Left renal cortex interstitium (tissue), 4 donors: ENCODE data around the gene MVK. TPM values are rescaled to one million over a fixed set of nuclear protein-coding genes. Genes with fewer than 3 reads are reported as not detected.

ENCODE experiments used
- DNase-seq, 4 donors: peaks; one replicate each; pipeline ENCODE4 v3.0.0-alpha.2; 2013; ENCODE audit warnings: low read depth in 4 of 4, low spot score in 2 of 4, missing footprints in 1 of 4
- polyA plus RNA-seq, 4 donors: library from polyadenylated mRNA; unstranded; fragments of 120-200 nt; gene quantifications; one replicate each; pipeline ENCODE4 v1.2.1, GENCODE V29; 2013; ENCODE audit not compliant: insufficient read length in 4 of 4

MVK gene
- polyA plus RNA-seq, 4 donors = 20.3 to 24.7 (median 22.1) TPM

DNA sequence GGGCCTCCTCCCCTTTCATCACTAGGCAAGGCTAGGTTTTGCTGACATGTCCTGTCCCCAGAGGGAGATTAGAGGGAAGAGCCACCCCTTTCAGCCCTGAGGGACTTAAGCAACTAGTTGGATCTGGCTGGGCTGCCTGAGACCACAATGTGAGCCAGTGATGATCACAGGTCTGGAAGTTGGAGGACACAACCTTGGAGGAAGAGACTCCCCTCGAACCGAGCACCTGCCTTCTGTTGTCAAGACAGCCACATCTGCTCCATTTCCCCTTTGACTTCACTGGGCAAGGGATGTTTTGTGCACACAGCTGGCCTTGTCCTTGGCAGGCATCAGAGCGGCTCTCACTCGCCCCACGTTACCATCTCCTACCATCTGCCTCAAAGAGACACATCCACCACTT lies 31.4 kb downstream of the MVK start:
- no peak for DNase-seq

DNA sequence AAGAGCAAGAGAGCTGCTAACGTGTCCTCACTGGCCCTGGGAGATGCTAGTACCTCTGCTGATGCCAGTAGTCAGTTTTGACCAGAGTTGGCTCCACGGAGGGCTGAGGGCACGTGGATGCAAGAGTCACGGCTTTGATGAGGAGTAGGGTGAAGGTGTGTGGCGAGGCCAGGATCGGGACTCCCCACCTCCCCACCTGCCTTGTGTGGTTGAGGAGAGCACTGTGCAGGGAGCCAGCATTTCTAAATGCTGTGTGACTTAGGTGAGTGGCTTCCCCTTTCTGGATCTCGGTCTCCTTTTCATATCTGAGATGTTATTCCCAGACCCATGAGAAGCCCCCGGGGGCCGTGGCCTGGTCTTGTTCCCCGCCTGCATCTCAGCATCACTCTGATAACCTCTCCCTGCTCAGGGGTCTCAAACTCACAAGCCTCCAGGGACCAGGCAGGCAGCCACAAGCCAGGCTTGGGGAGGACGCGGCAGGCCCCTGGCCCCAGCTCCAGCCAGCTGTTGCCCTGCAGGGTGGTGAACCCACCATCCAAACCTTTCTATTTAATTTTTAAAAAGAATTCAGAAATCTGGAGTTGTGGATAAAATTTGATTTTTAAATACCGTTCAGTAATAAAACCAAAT lies 32.1 kb downstream of the MVK start:
- DNase-seq = no peak

DNA sequence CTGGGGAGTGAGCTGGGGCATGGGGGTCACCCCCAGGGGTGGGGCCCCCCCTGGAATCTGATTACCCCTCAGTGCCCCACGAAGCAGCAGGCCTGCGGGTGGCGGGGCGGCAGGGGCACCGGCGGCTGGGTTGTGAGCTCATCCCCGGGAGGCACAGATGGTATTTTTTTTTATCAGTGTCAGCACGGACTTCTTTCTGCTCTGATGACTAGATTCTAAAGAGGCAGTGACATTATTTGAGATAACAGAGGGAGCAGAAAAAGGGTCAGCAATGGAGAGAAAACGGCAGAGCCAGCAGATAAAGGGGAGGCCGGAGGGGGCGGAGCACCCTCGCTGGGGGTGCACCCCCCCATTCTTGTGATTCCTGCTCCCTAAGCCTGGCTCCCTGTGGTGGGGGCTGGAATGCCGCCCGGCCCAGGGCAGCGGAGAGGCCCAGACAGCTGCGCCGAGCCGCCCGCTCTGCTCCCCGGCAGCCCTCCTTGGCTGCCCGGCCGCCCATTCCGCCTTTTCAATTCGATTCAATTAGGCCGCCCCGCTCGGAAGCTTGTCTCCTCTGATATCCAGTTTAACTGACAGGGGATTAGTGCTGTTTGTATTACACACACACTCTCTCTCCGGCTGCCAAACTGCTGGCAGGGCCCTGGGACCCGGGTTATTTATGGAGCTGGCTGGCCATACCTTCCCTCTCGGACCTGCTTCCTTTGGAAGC lies 32.9 kb downstream of the MVK start:
- no peak for DNase-seq

DNA sequence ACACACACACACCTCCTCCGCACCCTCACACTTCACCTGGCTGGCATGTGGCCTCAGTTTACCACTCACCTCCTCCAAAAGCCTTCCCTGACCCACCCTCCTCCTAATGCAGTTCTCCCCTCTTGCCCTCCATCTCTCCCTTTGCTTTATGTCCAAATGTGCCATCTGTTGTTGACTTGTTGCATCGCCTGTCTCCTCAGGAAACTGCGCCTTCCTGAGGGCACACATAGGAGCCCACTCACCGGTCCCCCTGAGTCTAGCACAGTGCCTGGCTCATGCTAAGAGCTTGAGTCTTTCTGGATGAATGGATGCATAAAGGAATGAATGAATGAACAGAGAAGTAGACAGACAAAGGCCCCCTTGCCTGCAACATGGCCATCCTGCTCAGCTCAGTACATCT lies 34.0 kb downstream of the MVK start:
- DNase-seq = no peak

DNA sequence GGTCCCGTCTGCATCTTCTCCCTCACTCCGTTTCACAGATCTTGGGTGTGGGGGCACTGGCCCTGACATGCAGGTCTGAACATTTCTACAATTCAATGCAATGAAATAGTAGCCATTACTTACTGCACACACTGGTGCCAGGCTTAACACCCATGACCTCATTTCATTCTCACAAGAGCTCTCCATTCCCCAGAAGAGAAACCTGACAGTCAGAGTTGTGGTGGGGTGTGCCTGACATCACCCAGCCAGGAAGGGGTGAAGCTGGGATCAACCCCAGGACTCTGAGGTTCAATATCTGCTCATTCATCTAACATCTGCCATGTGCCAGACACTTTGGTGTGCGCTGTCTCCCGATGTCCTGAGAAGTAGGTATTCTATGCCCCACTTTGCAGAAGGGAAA lies 34.7 kb downstream of the MVK start:
- DNase-seq = no peak

DNA sequence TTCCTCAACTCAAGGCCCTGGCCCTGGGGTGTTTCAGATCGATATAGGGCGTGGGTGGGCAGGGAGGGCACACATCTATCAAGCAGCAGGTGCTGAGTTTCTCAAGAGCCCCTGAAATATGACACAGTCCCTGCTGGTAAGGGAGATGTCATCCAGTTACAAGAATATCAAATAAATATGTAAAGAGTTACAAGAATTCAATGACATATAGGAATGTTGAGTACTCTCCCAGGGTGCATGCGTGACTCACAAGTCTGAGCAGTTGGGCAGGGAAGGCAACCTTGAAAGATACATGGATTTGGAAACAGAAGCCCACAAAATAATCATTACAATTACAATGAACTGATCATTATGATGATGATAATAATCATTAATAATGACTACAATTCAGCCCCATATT lies 35.2 kb downstream of the MVK start:
- DNase-seq = no peak

DNA sequence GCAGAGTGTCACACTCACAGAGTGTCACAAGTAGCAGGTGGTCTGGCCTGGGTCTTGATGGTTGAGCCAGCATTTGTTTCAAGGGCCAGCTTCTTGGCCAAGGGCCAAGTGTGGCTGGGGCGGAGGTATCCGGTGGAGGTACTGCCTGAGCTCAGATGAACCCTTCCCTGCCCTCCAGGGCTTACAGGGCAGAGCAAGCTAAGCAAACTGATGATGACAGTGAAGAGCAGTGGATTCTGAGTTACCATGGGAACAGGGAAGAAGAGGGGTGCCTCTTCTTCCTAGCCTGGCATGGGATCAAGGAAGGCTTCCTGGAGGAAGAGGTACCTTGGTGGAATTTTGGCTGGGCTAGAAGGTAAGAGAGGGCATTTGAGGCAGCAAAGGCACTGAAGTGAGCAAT lies 35.7 kb downstream of the MVK start:
- DNase-seq = no peak

DNA sequence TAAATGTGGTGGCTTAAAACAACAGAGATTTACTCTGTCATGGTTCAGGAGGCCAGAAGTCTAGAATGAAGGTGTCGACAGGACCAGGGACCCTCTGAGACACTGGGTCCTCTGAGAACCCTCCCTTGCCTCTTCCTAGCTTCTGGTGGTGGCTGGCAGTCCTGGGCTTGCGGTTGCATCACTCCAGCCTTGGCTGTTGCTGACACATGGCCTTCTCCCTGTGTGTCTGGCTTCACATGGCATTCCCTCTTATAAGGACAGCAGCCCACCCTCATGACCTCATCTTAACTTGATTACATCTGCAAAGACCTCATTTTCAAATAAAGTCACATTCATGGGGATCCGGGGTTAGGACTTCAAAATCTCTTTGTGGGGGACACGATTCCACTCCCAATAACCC lies 36.9 kb downstream of the MVK start:
- no peak for DNase-seq

DNA sequence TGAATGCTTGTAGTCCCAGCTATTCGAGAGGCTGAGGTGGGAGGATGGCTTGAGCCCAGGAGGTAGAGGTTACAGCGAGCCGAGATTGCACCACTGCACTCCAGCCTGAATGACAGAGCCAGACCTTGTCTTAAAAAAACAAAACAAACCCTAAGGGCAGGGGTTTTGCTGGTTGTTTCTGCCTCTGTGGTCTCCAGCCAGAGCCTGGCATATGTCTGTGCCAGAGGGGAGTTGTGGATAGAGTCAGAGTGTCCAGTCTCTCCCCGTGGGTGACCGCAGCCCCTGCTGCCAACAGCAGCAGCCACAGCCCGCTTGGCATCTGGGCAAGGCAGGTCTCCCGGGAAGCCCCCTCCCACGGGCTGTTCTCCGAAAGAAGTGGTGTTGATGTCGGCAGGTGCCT lies 37.6 kb downstream of the MVK start:
- no peak for DNase-seq

DNA sequence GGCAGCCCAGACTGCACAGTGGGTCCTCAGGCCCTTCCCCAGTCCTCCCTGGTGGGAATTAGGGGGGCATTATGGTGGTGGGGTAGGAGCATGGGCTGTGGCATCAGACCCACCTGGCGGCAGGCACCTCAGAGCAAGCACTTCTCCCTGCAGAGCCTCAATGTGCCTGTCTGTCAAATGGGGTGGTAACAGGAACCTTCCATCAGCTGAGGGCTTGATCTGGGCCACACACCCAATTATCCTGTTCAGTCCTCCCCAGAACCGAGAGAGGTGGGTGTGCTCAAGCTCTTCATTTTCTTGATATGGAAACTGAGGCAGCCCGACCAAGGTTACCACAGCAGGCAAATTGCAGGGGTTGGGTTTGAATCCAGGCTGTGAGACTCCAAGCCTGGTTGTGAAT lies 38.4 kb downstream of the MVK start:
- no peak for DNase-seq

DNA sequence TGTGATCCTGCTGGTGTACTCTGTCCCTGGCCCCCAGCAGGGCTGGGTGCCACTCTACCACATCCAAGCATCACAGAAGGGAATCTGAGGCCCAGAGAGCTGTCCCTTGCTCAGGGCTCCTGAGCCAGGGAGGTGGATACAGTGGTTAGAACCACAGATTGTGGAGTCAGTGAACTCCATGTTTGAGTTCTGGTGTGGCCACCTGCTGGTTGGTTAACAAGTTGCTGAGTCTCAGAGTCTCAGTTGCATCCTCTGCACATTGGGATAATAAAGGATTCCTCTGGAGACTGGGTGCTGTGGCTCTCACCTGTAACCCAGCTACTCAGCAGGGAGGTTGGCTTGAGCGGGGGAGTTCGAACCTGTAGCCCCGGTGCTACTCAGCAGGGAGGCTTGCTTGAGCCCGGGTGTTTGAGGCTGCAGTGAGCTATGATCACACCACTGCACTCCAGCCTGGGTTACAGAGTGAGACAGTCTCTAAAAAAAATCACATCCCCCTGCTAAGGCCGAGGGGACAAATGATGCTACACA lies 39.4 kb downstream of the MVK start:
- DNase-seq = no peak

DNA sequence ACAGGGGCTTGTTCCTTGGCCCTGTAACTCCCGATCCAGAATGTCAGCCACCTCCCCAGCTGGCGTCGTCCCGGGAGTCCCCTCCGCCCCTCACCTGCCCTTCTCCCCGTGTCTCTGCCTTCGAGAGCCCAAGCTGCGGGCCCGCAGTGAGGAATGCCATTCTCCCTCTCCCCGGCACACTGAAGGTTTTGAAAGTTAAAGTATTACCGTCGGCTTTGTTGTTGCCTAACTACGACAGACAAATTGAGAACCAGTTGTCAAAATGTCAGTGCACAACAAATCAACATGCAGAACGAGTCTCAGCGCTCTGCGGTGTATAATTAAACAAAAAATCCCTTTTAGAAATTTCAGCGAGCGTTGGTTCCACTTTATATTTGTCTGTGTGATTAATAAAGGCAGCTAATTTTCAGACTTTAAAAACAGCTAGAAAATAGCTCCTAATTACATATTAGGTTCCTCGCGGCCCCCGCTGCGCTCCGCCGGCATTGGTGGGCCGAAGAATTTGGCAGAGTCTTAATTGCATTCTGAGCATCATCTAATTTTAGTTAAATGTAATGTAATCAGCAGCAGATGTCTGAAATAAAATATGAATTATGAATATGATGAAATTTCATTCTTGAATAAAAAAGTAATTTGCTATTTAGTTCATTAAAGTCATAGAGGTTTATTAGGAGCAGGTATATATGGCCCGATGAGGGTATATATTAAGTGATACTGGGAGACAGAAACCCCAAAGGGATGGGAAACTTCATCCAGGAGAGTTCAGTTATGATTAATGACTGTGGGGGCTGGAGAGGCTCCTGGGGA lies 40.3 kb downstream of the MVK start:
- no peak for DNase-seq

DNA sequence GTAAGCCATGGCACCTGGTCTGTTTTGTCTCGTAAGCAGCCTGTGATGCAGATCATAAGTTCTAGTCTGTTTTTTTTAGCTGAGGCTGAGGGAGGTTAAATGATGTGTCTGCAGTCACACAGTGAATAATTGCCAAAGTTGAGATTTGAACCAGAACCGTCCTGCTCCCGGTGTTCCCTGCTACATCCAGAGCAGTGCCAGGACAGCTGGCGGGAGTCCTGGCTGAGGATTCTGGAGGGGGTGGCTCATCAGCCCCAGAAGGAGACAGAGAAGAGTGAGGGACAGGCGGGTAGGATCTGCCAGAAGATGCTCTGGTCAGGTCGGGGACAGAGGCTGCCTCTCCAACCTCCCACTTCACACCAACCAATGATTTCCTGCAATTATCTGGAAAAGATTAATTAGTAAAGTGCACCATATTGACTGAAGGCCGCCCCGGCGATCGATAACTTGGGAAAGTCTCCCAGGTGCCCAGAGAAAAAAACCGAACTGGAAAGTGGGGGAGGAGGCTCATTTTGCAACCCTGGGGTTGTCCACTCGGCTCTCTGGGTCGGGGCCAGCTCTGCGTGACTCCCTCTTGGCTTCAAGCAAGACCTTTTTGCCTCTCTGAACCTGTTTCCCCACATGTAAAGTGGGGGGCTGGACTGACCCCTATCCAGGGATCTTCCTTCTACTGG lies 42.1 kb downstream of the MVK start:
- no peak for DNase-seq

DNA sequence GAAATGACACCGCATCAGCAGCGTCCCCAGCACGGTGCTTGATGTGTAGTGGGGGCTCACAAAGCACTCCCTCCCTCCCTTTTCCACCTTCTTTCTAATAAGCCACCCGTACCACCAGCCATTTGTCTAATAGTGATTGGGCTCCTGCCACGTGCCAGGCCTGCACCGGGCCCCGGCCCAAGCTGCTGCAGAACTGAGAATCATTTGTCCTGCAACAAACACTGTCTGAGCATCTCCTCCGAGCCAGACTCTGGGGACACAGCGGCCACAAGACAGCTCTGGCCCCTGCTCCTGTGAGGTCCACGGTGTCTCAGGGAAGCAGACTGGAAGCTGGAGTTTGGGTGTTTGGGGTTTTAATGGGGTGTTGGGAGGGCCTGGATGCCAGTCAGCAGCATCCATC lies 43.9 kb downstream of the MVK start:
- DNase-seq = no peak

DNA sequence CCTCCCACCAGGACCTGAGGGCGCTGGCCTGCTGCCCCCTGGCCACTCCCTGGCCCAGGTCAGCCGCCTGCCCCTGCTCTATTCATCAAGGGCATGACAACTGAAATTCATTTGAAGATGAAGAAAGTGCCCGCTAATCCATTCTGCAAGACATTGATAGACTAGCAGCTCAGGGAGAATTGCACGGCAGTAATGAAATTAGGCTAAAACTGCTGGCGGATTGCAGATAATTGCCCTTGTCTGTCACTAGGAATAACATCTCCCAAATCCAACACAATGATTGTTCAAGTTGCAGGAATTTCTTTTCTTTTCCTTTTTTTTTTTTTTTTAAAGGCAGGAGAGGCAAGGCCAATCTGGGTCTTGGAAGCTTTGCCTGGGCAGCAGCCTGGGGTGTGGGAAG lies 44.5 kb downstream of the MVK start:
- DNase-seq = no peak

DNA sequence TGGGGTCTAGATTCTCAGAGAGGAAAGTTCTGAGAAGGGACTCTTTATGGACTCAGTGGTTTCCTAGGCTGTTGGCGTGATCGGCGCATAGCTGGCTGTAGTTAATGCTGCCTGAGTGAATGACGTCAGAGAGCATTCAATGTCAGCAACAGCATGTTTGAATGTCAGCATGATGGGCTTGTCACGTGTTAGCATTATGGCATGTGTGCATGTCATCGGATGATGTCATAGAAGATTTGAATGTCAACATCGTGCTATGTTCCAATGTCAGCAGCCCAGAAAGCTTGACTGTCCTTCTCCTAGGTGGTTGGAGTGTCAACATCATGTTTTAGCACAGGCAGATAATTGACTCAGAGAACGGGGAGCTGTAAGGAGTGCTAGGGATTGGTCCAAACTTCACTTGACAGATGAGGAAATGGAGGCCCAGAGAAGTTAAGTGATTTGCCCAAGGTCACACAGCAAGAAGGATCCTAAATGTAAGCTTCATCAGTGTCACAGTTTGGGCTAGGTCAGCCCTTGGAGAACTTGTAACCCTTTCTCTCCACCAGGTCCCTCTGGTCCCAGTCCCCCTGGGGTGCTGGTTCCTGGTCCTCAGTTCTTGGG lies 45.5 kb downstream of the MVK start:
- DNase-seq = no peak

DNA sequence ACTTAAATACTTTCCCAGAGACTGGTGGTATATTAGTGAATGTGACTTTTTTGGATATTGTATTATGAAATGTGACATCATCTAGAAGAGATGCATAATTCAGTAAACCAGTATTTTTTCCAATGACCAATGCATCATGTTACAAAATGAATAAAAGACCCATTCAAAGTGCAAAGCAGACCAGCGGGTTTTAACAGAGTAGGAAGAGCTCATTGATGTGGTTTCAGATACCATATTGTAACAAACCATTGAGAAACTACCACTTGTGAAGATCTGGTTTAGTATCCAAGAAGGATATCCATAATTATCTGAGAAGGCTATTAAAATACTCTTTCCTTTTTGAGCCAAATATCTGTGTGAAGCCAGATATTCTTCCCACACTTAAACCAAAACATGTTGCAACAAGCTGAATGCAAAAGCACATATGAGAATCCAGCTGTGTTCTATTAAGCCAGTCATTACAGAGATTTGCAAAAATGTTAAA lies 47.7 kb downstream of the MVK start:
- DNase-seq = no peak

DNA sequence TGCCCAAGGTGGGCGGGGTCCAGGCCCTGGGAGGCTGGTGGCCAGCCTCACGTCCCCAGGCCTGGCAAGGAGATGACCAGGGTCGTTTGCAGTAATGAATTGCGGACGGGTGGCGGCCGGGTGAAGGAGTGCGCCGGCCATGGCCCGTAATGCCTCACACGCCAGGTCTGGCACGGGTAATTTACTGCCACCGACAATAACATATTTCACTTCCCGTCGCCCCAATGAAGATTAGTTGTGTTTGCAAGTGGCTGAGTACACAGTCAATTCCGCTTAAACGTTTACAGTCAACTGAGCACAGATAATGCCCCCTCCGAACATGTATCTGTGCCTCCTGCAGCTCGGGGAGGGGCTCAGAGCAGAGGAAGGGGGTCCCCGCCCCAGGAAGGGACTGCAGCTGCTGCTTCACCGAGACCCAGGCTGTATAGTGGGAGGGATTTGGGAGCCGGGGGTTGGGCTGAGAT lies 48.3 kb downstream of the MVK start:
- DNase-seq = no peak

DNA sequence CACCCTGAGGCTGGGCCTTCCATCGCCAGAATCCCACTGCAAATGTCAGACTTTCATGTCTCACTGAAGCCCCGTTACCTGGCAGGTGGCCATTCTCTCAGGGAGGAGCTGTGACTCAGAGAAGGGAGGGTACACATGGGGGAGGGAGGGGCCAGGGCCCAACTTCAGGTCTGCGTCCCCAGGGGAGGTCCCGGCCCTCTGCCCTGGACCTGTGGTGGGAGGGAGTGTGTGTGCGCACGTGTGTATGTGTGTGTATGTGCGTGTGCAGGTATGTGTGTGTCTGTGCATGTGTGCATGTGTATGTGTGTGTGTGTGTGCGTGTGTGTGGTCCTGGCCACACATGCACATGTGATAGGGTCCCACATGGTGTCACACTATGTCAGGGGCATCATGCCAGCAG lies 50.9 kb downstream of the MVK start:
- DNase-seq = no peak

DNA sequence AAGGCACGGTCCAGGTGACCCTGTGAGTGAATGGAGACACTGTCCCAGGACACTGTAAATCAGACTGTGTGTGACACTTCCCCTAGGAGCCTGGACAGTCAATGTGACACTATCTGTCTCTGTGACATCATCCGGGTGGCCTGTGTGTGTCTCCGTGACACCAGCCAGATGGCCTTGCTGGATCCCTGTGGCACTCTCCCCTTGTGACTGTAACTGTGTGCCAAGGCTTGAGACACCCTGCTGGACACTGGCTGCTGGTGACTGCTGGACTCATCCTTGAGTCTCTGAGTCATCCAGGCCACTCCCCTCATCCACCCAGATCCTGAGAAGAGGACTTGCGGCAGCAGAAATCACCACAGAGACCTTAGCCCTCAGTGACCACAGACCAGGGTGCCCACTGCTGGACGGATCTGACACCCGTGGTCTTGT lies 51.6 kb downstream of the MVK start:
- DNase-seq = no peak
